HFFc6 (cell line): Measurements from ENCODE around the gene KCNQ1. TPM values are rescaled to one million over a fixed set of nuclear protein-coding genes. Genes with fewer than 3 reads are reported as not detected.

Source experiments
- DNase-seq: peaks from one replicate; pipeline ENCODE4 v3.0.0-alpha.2; 2018
- H3K27ac Mint-ChIP-seq: 2 replicates; pipeline ENCODE4 v1.8.0; 2020; ENCODE audit warnings: mild to moderate bottlenecking, mixed read lengths
- H3K27me3 Mint-ChIP-seq: 2 replicates; pipeline ENCODE4 v1.8.0; 2021; ENCODE audit warnings: mild to moderate bottlenecking, moderate library complexity, mixed read lengths; ENCODE audit not compliant: insufficient read depth
- H3K36me3 Mint-ChIP-seq: 2 replicates; pipeline ENCODE4 v1.8.0; 2021; ENCODE audit warnings: low read depth, mixed read lengths
- H3K4me1 Mint-ChIP-seq: 2 replicates; pipeline ENCODE4 v1.8.0; 2020; ENCODE audit warnings: low read depth, mixed read lengths
- H3K4me3 Mint-ChIP-seq: 2 replicates; pipeline ENCODE4 v1.8.0; 2020; ENCODE audit warnings: mild to moderate bottlenecking, moderate library complexity, mixed read lengths
- H3K9me3 Mint-ChIP-seq: 2 replicates; pipeline ENCODE4 v1.8.0; 2020; ENCODE audit warnings: mild to moderate bottlenecking, mixed read lengths
- total RNA-seq, 6 experiments: library from RNA; stranded (reverse); fragmentation: NEBNext Ultra II Directional; extraction: Animal tissue kit (Norgen Biotek cat#: 25700); gene quantifications; 2 replicates in 1 of 6; 3 replicates in 5 of 6; pipeline ENCODE4 v1.2.3, GENCODE V29; 2021
- TF ChIP-seq, protein P1 (sequence below): fragments of 200-600 bp; sonication (generic); IDR thresholded peaks from 2 replicates; pipeline ENCODE4 v1.5.0; 2021; ENCODE audit warnings: antibody characterized with exemption, mild to moderate bottlenecking

KCNQ1 gene
- total RNA-seq, 6 experiments from 2014 or later, result not detected

DNA sequence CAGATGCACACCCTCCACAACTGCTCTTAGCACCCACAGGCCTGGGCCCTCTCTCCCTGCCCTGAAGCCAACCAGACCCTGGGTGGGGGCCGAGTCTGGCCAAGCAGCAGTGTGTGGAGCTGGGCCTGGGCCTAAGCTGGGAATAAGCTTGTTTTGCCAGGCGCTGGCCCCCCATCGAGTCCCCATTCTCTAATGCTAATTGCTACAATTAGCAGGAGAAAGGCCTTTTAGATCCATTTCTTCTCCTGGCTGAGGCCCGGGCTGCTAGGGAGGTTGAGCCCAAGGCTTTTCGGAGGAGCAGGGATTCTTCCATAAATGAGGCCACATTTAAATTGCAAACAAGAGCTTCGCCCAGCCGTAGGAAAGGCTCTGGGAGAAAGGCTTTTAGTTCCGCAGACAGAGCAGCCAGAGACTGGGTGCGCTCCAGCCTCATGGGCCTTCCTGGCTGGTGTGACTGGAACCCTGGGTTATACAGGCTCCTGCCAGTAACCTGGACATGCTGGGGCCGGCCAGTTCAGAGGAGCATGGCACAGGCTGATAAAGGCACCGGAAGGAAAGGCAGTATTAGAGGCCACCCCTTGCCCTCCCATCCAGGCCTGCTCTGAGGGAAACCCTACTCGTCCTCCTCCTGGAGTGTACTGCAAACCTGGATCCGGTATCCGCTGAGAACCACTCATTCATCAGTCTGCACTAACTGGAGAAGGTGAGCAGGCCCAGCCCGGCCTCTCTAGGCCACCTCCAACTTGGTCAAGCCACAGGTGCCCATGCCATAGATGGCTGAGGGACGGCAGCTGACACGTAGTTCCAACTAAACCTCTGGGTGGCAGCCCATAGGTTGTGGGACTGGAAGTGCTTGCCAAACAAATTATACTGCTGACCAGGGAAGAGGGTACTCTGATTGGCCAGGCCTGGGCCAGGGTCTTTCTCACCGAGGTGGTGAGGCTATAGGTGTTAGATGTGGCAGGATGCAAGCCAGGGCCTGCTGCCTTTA is 248.8 kb downstream of the KCNQ1 start:
- 0 out of 2 replicates have a peak, but pooled peaks cover 3% of the 10 kb centered on the region for H3K9me3 Mint-ChIP-seq
- DNase-seq, result no peak
- H3K4me1 Mint-ChIP-seq, result peaks cover 33% of the 10 kb centered on the region
- peaks cover 17% of the 10 kb centered on the region for H3K27me3 Mint-ChIP-seq
- TF ChIP-seq, protein P1, sequence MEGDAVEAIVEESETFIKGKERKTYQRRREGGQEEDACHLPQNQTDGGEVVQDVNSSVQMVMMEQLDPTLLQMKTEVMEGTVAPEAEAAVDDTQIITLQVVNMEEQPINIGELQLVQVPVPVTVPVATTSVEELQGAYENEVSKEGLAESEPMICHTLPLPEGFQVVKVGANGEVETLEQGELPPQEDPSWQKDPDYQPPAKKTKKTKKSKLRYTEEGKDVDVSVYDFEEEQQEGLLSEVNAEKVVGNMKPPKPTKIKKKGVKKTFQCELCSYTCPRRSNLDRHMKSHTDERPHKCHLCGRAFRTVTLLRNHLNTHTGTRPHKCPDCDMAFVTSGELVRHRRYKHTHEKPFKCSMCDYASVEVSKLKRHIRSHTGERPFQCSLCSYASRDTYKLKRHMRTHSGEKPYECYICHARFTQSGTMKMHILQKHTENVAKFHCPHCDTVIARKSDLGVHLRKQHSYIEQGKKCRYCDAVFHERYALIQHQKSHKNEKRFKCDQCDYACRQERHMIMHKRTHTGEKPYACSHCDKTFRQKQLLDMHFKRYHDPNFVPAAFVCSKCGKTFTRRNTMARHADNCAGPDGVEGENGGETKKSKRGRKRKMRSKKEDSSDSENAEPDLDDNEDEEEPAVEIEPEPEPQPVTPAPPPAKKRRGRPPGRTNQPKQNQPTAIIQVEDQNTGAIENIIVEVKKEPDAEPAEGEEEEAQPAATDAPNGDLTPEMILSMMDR, result no peak; the same call in 1 of the 2 replicates
- H3K36me3 Mint-ChIP-seq, result peaks cover 4% of the 10 kb centered on the region
- no peak overlapping the region for H3K27ac Mint-ChIP-seq
- no peak overlapping the region for H3K4me3 Mint-ChIP-seq

- H3K27ac Mint-ChIP-seq, result no peak overlapping the region
- peaks cover 11% of the 10 kb centered on the region for H3K36me3 Mint-ChIP-seq
- DNase-seq, result no peak
- H3K4me3 Mint-ChIP-seq, result no peak overlapping the region
- H3K27me3 Mint-ChIP-seq, result peaks cover 19% of the 10 kb centered on the region
- TF ChIP-seq, protein P1, result no peak
- peaks cover 33% of the 10 kb centered on the region for H3K4me1 Mint-ChIP-seq
- H3K9me3 Mint-ChIP-seq, result peaks cover 10% of the 10 kb centered on the region; the same call in 1 of the 2 replicates
Measured at GRCh38 chr11:2694495-2694894, 249.7 kb downstream of the KCNQ1 start.

DNA sequence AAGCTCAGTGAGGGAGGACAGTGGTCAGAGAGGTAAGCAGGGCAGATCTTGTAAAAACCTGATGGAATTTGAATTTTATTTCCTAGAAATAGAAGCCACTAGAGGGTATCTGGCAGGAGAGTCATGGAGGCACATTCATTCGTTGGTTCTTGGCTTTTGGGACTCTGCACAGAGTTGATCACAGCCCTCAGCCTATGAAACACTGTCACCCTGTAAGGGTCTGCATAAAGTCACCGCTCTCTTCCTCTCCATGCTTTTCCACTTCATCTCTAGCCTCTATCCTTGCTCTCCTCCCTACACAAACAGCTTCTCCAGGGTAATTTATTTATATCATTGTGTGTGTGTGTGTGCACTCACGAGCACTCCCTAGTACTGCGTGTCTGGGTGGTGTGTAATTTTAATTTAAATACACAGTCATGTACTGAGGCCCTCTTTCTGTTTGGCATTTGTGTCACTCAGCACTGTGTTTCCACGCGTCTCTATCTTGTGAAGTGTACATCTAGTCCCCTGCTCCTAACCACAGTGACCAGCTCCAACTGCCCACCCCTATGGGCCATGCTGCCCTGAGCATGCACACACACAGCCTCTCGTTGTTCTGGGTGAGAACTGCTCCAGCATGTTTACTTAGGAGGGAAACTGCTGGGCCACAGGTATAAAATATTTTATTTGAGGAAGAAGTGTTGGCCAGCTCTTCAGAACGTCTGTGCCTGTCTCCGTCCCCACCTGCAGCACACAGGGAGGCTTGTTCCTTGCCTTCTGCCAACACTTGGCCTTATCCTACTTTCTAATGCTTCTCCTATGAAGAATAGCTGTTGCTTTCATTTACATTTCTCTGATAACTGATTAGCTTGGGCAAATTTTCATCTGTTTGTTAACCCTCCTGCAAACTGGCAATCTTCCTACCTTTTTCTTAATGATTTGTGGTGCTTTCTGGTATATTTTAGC is 250.5 kb downstream of the KCNQ1 start:
- no peak overlapping the region for H3K4me3 Mint-ChIP-seq
- H3K27ac Mint-ChIP-seq, result peak overlapping the region; percentile 15; the same call in 1 of the 2 replicates
- peaks cover 16% of the 10 kb centered on the region for H3K27me3 Mint-ChIP-seq
- TF ChIP-seq, protein P1, result no peak
- no peak for DNase-seq
- peaks cover 33% of the 10 kb centered on the region for H3K4me1 Mint-ChIP-seq
- peaks cover 10% of the 10 kb centered on the region; the same call in 1 of the 2 replicates for H3K9me3 Mint-ChIP-seq
- H3K36me3 Mint-ChIP-seq, result peaks cover 11% of the 10 kb centered on the region

DNA sequence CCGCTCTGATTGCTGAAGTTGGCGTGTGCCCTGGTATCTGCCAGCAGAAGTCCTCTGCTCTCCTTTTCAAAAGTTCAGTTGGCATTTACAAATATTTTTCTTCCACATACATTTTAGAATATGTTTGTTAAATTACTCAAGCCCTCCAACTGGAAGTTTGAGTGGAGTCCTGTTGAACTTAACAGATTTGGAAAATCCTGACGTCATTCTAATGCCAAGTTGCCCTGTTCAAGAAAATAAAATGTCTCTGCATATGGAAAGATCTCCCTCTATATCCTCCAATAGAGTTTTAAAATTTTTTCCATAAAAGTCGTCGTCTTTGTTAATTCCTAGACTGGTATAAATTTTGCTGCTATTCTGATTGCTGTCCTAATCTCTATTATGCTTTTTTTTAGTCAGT is 251.6 kb downstream of the KCNQ1 start:
- TF ChIP-seq, protein P1, result no peak
- H3K27ac Mint-ChIP-seq, result no peak overlapping the region; the same call in 1 of the 2 replicates
- H3K4me1 Mint-ChIP-seq, result peaks cover 33% of the 10 kb centered on the region
- no peak for DNase-seq
- H3K36me3 Mint-ChIP-seq, result peaks cover 11% of the 10 kb centered on the region
- peaks cover 10% of the 10 kb centered on the region; the same call in 1 of the 2 replicates for H3K9me3 Mint-ChIP-seq
- peak overlapping the region; percentile 96 for H3K4me3 Mint-ChIP-seq
- peaks cover 14% of the 10 kb centered on the region for H3K27me3 Mint-ChIP-seq

DNA sequence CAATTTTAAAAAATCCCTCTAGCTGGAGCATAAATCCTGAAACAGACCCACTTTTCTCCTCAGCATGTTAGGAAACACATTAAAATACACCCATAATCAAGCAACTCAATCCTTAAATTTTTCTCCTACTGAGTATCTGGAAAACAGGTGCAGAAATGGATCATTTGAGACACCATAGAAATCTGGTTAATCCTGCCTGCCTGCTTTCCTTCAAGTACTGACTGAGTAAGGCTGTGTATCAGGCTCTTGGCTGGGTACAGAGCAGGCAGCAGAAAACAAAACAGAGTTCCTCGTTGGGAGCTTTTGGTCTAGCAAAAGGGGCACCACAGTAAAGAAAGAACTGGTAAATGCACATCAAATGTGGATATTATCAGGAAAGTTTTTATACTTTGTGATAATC is 253.1 kb downstream of the KCNQ1 start:
- Mint-ChIP-seq H3K27ac (no peak overlapping the region), H3K4me3 (peak overlapping the region; percentile 96), H3K4me1 (peaks cover 33% of the 10 kb centered on the region), H3K9me3 (peaks cover 10% of the 10 kb centered on the region; the same call in 1 of the 2 replicates), H3K36me3 (peaks cover 11% of the 10 kb centered on the region), H3K27me3 (peaks cover 9% of the 10 kb centered on the region)
- TF ChIP-seq, protein P1, result no peak
- no peak for DNase-seq
